AG09309 (cell line): ENCODE results near the gene CAMK2N1.

Experiments
- DNase-seq: peaks from one replicate; pipeline ENCODE4 v3.0.0-alpha.2; 2010; ENCODE audit warnings: low read depth
- H3K4me3 ChIP-seq: 2 replicates; pipeline ENCODE4 v1.5.1; 2011; ENCODE audit warnings: mild to moderate bottlenecking, low read depth, low read length, moderate library complexity; ENCODE audit not compliant: control insufficient read depth
- TF ChIP-seq, protein P1 (sequence below): IDR thresholded peaks from 2 replicates; pipeline ENCODE4 v1.5.1; 2011; ENCODE audit warnings: mild to moderate bottlenecking, low read depth, low read length, inconsistent platforms; ENCODE audit not compliant: insufficient read depth, control insufficient read depth; ENCODE audit errors: missing control alignments

Gene CAMK2N1

GRCh38 chr1:20462397-20462796 is 23.6 kb downstream of the CAMK2N1 start:
- DNase-seq = no peak
- H3K4me3 ChIP-seq = no peak overlapping the region
- TF ChIP-seq, protein P1, sequence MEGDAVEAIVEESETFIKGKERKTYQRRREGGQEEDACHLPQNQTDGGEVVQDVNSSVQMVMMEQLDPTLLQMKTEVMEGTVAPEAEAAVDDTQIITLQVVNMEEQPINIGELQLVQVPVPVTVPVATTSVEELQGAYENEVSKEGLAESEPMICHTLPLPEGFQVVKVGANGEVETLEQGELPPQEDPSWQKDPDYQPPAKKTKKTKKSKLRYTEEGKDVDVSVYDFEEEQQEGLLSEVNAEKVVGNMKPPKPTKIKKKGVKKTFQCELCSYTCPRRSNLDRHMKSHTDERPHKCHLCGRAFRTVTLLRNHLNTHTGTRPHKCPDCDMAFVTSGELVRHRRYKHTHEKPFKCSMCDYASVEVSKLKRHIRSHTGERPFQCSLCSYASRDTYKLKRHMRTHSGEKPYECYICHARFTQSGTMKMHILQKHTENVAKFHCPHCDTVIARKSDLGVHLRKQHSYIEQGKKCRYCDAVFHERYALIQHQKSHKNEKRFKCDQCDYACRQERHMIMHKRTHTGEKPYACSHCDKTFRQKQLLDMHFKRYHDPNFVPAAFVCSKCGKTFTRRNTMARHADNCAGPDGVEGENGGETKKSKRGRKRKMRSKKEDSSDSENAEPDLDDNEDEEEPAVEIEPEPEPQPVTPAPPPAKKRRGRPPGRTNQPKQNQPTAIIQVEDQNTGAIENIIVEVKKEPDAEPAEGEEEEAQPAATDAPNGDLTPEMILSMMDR = no peak

- no peak for DNase-seq
- TF ChIP-seq, protein P1 = no peak
- no peak overlapping the region for H3K4me3 ChIP-seq
These were observed 27.3 kb downstream of the CAMK2N1 start for GRCh38 chr1:20458717-20459116.

GRCh38 chr1:20454004-20454403 is 32.0 kb downstream of the CAMK2N1 start:
- TF ChIP-seq, protein P1 = no peak
- H3K4me3 ChIP-seq = no peak overlapping the region
- DNase-seq = no peak

DNA sequence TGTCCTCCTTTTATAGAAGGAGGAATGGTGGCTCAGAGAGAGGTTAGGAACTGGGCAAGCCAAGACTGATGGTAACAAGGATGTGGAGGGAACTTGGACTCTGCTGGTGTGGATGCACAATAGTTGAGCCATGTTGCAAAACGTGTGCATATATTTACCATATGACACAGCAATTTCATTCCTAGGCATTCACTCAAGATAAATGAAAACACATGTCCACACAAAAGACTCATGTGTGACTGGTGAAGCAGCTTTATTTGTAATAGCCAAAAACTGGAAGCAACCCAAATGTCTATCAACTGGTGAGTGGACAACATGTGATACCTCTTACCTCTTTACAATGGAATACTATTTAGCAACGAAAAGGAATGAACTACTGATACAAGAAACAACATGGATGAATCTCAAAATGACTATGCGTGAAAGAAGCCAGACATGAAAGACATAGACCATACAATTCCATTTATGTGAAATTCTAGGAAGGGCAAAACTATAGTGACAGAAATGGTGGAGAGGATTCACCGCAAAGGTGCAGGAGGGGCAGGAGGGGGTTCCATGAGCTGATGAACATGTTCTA is 36.2 kb downstream of the CAMK2N1 start:
- no peak for DNase-seq
- H3K4me3 ChIP-seq = no peak overlapping the region
- TF ChIP-seq, protein P1 = no peak

- DNase-seq = no peak
- H3K4me3 ChIP-seq = no peak overlapping the region
- TF ChIP-seq, protein P1 = no peak
These were observed 37.3 kb downstream of the CAMK2N1 start for GRCh38 chr1:20448671-20449071.

DNA sequence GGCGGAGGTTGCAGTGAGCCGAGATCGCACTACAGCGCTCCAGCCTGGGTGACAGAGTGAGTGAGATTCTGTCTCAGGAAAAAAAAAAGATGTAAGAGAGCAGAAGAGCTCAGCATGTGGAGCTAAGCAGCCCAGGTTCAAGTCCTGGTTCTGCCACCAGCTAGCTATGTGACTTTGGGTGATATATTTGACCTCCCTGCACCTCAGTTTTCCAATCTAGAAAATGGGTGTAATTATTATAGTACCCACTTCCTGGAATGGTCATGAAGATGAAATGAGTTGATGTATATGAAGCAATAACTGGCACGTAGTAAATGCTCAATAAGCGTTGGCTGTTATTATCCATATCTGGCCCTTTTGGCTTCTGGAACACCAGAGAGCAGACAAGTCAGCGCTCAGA is 38.2 kb downstream of the CAMK2N1 start:
- no peak overlapping the region for H3K4me3 ChIP-seq
- TF ChIP-seq, protein P1 = no peak
- DNase-seq = no peak

- TF ChIP-seq, protein P1 = no peak
- no peak overlapping the region for H3K4me3 ChIP-seq
- DNase-seq = no peak
These were observed 39.2 kb downstream of the CAMK2N1 start for GRCh38 chr1:20446796-20447195.
